ENCODE measurements around the gene PXK. TPM values are rescaled to one million over a fixed set of nuclear protein-coding genes. Genes with fewer than 3 reads are reported as not detected.
A peak's percentile ranks its signal among the peaks of the same experiment; 100 is the strongest.

Gene PXK
- total RNA-seq, 1 donor, result 57.9 TPM

DNA sequence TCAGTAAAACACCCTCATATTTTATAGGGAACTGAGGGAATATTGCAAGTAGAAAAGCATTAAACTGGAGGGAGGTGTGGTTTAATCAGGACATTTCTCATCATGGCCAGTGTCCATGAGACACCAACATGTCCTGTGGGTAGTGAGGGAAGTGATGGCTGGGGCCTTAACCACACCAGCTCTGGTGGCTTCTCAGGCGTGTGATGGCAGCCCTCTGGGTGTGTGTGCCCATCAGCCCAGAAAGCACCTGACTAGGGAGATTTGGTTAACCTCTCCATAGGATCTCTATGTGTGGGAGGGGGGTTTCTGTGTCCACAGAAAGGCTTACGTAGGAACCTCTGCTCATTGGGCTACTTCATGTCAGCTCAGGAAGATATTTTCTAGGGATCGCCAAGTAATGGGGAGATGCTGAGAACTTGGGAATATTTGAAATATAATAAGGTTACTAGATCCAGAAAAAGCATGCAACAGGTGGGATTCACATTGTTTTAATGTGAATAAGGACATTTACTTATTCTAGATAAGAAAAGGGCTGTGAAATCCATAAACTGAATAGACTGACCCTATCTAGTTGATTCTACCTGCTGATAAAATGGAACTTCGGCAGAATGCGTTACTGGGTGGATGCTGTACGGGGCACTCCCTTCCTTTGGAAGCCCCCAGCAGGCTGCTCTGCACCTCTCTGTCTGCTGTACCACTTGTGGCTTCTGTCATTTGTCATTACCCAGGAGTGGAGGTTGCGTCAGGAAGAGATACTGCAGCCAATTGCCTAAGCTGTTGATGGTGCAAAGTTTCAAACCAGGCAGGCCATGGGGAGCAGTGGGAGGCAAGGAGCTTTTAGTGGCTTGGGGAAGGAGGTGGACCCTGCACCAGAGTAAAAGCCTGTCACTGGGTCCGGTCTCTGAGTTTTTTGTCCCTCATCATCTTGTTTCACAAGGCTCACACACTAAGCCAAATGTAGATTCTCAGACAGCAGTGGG, 79.4 kb downstream of the PXK start:
- TF ChIP-seq, protein P1, sequence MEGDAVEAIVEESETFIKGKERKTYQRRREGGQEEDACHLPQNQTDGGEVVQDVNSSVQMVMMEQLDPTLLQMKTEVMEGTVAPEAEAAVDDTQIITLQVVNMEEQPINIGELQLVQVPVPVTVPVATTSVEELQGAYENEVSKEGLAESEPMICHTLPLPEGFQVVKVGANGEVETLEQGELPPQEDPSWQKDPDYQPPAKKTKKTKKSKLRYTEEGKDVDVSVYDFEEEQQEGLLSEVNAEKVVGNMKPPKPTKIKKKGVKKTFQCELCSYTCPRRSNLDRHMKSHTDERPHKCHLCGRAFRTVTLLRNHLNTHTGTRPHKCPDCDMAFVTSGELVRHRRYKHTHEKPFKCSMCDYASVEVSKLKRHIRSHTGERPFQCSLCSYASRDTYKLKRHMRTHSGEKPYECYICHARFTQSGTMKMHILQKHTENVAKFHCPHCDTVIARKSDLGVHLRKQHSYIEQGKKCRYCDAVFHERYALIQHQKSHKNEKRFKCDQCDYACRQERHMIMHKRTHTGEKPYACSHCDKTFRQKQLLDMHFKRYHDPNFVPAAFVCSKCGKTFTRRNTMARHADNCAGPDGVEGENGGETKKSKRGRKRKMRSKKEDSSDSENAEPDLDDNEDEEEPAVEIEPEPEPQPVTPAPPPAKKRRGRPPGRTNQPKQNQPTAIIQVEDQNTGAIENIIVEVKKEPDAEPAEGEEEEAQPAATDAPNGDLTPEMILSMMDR (IDR thresholded peaks at IDR 0.05; ENCODE audit: insufficient read depth, low read depth, low read length), result no peak
- no peak for DNase-seq (ENCODE audit: low read depth)
- H3K4me3 ChIP-seq (ENCODE audit: low read depth, low read length), result no peak overlapping the region

DNA sequence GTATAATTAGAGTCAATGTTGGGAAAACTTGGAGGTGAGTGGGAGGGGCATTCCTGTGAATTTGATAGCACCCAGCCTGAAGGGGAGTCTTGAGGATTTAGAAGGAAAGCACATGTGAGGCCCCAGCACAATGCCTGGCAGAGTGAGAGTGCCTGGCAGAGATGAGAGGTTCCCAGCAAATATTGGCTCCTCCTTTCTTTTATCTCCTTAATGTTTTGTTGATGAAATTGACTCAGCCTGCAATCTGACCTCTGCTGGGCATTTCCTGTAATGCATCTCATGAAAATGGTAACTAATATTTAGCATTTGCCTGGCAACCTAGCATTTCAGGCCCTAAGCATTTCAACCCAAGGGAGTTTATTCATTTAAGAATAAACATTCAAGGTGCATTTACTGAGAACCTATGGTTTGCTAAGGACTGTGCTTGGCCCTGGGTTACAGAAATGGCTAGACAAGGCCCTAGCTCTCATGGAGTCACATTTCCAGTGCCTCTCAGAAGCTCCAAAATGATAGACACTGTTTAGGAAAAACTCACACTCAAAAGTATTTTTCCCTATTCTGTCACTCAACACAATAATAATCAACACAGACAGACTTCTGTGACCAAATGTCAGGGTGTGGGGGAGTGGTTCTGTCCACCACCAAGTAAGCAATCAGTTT, 82.0 kb downstream of the PXK start:
- TF ChIP-seq, protein P1 (IDR thresholded peaks at IDR 0.05; ENCODE audit: insufficient read depth, low read depth, low read length), result peak; percentile 72
- peak; percentile 73 for DNase-seq (ENCODE audit: low read depth)

DNA sequence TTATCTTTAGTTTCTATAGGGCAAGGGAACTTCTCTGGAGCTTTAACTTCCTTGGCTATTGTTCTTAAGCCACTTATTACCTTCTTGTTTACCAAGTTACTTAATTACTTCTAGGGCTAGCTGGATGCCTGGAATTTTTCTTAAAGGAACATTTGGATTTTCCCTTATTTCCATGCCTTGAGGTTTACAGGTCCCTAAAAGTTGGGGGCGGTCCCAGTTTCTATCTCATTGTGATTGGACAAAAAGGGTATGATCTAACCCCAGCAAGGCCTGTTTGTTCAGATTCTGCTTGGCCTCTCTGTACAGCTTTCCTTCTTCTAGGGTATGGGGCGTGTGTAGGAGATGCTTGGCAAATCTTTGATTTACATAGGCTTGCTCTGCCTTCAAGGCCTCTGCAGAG, 83.5 kb downstream of the PXK start:
- no peak overlapping the region for H3K4me3 ChIP-seq (ENCODE audit: low read depth, low read length)
- TF ChIP-seq, protein P1 (IDR thresholded peaks at IDR 0.05; ENCODE audit: insufficient read depth, low read depth, low read length), result no peak
- no peak for DNase-seq (ENCODE audit: low read depth)

More for the DNA sequence above, 82.0 kb downstream of the PXK start:
- no peak overlapping the region for H3K4me3 ChIP-seq (ENCODE audit: low read depth, low read length)

DNA sequence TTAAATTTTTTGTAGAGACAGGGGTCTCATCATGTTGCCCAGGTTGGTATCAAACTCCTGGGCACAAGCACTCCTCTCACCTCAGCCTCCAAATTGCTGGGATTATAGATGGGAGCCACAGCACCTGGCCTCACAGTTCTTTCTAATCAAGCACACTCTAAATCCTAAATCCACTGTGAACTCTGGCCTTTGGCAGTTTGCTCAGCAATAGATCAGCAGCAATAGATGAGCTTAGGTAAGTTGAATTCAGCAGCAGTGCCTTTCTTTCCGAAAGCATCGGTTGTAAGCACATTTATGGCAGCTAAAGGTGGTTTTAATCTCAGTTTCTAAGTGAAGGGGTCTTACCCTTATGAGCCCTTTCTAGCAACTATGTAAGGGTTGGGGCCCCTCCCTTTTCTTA, 84.4 kb downstream of the PXK start:
- DNase-seq (ENCODE audit: low read depth), result no peak
- TF ChIP-seq, protein P1 (IDR thresholded peaks at IDR 0.05; ENCODE audit: insufficient read depth, low read depth, low read length), result no peak

DNA sequence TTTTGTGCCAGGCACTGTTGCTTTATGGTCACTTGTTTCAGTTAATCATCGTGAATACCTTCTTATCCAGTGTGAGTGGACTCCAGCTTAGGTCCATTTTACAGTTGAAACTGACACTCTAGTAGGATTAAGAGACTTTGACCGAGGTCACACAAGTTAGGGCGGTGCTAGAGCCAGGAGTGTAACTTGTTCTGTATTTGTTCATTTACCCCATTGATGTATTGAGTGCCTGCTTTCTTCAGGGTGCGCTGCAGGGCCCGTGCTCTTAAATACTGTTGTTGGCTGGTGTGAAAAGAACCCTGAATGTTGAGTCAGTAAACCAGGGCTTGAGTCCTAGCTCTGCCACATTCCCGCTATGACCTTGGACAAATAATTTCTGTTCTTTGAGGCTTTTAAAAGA, 85.5 kb downstream of the PXK start:
- no peak overlapping the region for H3K4me3 ChIP-seq (ENCODE audit: low read depth, low read length)
- TF ChIP-seq, protein P1 (IDR thresholded peaks at IDR 0.05; ENCODE audit: insufficient read depth, low read depth, low read length), result no peak
- no peak for DNase-seq (ENCODE audit: low read depth)

More for the DNA sequence above, 84.4 kb downstream of the PXK start:
- H3K4me3 ChIP-seq (ENCODE audit: low read depth, low read length), result no peak overlapping the region

DNA sequence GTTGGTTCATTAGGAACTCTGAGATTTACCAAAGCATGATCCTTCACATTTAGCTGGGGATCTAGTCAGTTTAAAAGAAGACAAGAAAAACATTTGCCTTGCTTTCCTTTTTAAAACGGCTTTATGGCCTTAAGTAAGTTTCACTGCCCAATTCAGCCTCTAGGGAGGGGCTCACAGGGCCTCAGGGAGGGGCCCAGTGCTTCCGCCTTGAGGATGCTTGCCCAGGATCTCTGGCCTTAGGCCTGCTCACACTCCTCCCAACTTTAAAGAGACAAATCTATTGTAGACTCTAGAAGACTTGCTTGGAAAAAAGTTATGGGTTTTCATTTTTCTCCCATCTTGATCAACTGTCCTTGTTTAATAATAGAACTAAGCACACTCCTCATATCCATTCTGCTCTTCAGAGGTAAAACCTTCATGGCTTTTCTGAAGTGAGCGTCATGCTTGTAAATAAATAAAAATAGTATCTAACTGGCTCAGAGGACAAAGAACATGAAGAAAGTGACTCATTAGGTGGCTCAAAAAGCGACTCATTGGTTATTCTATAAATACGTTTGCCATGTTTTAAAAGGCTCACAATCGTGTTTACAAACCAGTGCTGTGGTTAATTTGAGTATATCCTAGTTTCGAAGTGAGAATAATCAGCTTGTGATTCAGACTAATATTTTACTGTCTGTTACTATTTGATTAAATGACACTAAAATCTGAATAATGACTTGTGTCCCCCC, 87.3 kb downstream of the PXK start:
- TF ChIP-seq, protein P1 (IDR thresholded peaks at IDR 0.05; ENCODE audit: insufficient read depth, low read depth, low read length), result no peak
- DNase-seq (ENCODE audit: low read depth), result peak; percentile 28
- no peak overlapping the region for H3K4me3 ChIP-seq (ENCODE audit: low read depth, low read length)

All from fibroblast of villous mesenchyme (primary cell).